ENCODE results near the gene ADAMTSL4.

ADAMTSL4 gene

DNA sequence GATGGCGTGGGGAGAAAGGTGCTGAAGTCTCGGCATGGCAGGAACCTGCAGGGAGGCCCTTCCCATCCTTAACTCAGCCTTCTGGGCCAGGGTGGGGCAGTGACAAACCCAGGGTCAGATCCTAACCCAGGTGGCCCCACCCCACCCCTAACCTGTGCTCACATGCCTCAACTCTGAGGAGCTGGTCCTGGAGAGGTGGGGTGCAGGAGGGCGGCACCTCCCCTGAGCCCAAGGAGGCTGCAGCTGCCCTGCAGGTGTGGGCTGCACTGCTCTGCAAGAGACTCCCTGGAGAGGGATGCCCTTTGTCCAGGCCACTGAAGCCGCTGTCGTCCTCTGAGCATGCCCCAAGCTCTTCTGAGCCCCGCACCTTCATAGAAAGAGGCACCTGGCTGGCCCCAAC, 15.2 kb upstream of the ADAMTSL4 start:
- DNase-seq (ENCODE audit: low read depth in 1 of 2, low spot score in 1 of 2), result no peak

DNA sequence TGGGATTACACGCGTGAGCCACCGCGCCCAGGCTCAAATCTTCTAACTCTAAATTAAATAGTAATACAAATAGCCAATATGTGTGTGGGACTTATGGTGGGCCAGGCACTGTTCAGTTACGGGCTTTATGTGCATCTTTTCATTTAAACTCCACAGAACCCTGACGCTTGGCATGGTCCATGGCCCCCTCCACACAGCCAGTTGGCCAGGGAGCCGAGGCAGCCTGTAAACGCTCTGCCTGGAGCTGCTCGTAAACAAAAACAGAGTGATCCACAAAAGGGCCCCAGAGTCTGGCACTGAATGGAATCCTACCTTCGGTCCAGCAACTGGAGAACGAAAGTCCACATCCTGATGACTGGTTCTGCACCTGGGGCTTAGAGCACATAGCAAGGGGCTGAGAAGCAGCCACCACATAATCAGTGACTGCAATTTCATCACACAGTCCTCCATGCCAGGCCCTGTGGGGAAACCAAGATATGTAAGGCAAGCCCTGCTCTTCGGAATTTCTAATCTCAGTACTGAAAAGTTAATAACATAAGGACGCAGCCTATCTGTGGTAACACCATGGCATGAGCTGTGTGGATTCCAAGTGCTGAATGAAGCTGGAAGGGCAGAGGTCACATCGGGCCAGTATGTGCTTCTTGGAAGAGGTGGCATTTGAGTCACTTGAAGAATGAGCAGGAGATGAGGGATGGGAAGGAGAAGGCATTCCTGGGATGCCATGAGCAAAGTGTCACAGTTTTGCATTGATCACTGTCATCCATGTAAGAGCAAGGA, 13.5 kb upstream of the ADAMTSL4 start:
- DNase-seq (ENCODE audit: low read depth in 1 of 2, low spot score in 1 of 2), result no peak

DNA sequence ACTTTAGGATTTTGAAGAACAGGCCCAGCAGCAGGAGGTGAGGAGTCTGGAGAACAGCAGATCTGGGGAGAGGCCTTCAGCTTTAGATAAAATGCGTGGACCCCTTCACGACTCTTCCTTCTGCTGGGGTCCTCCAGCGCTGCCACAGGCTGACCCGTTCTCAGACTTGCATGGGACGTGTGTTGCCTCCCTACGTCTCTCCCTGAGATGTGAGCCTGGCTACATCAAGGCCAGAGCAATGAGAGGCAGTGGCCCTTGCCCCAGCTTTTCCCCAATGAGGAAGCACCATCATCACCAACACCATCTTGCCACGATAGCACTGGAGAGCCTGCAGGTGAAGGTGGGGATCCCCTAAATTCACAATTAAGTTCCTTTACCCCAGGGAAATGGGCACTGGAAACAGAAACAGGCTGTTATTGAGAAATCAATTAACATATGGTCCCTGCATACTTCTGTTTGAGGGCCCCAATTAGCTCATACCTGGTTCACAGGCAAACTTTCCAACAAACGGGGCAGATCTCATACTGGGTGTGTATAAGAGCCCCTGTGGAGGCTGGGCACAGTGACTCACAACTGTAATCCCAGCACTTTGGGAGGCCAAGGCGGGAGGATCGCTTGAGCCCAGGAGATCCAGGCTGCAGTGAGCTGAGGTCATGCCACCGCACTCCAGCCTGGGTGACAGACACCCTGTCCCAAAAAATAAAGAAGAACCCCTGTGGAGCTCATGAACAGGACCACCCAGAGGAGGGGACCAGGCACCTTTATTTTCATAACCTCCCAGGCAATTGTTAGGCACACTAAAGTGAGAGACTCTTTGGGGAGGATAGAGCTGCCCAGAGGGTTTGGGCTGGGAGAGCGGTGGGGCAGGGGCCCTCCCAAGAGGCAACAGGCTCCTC, 12.1 kb upstream of the ADAMTSL4 start:
- no peak for DNase-seq (ENCODE audit: low read depth in 1 of 2, low spot score in 1 of 2)

DNA sequence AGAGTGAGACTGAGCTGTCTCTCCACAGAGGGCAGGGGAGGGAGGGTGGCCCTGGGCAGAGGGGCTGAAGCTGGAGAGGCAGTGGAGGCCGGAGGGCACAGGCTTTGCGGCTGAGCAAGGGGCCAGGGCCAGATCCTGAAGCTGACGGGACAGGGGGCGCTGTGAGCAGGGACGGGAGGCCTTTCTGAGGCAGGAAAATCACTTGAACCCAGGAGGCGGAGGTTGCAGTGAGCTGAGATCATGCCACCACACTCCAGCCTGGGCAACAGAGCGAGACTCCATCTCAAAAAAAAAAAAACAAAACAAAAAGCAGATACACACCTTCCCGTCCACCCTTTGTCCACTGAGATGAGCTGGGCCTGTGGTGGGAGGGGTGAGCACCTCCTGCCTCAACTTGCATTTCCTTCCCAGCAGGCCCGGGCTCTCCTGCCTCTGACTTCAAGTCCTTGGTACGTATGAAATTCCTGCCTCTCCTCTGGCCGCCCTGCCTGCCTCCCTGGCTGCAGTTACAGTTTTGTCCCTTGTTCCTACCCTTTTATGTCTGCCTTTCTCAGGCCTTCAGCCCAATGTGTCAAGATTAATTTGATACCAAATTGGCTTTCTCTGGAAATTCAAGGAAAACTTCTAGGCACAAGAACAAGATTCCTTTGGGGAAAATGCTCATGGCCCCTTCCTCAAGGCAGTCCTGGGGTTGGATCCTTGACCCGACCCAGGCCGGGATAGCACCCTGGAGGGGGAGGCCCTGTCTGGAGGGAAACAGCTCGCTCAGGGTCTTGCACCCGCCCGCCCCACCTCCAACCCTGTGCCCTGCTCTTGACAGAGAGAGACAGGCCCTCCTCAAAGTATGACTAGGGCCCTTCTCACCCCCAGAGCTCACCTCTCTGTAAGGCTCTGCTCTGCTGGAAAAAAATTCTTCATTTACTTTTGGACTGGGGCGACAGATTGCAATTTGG, 11.2 kb upstream of the ADAMTSL4 start:
- DNase-seq (ENCODE audit: low read depth in 1 of 2, low spot score in 1 of 2), result no peak

DNA sequence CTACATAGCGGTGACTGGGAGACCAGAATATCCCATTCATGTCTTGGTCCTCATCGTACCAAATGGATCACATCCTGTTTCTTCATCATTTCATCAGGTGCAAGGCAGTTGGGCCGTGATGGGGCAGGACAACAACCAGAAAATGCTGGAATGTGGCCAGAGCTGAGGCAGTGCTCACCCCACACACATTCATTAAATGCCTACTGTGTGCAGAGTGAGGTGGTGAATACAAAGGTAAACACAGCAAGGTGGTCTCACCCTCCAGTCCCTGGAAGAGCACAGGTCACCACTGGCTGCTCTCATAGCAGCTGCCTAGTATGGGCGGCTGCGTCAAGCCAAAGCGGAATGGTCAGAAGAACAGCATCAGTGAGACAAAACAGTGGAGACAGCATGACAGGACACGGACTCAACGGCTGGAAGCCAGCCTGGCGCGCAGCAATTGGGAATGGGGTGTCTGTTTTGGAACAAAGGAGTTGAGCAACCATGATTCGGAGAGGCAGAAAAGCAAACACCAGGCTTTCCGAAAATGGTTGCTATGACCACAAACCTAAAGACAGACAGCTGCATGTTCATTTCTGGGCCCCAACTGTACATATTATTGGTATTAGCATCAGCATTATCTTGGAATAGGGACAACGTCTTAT, 5.6 kb upstream of the ADAMTSL4 start:
- no peak for DNase-seq (ENCODE audit: low read depth in 1 of 2, low spot score in 1 of 2)

DNA sequence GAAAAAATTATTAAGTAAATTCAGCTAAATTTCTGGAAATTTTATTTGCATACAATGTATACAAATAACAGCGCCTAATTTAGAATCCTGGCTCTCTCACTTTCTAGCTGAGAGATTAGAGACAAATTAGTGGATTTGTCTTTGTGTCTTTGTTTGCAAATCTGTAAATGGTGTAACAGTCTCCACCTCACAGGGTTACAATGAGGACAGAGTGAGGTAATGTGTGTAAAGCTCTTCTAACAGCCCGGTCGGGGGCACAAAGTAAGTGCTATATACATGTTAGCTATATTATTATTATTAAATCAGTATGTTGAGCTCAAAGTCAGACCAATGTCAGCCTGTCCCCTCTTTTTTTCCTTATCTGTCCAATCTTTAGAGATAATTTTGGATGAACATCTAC, 5.0 kb upstream of the ADAMTSL4 start:
- no peak for DNase-seq (ENCODE audit: low read depth in 1 of 2, low spot score in 1 of 2)

DNA sequence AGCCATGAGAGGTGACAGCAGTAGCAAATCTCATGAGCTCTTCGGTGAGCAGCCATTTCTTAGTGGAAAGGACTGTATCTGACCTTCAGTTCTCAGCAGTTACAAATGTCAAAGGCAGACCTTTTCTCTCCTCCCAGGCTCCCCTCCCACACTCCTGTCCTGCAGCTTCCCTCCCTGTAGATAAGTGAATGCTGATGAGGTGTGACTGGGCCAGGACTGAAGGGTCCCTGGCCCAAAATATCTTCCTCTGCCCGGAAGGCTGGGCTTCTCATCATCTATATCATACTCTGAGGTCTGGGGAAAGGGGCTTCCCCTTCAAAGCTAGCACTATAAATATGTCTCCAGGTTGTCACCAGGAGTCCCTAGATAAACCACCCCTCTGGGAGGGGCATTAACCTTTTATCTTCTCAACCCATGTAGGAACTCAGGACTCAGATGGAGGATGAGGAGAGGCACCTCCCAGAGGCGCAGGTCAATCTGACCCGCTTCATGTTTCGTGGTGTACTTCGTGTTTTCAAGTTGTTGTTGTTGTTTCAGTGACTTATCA, 3.6 kb upstream of the ADAMTSL4 start:
- no peak for DNase-seq (ENCODE audit: low read depth in 1 of 2, low spot score in 1 of 2)

DNA sequence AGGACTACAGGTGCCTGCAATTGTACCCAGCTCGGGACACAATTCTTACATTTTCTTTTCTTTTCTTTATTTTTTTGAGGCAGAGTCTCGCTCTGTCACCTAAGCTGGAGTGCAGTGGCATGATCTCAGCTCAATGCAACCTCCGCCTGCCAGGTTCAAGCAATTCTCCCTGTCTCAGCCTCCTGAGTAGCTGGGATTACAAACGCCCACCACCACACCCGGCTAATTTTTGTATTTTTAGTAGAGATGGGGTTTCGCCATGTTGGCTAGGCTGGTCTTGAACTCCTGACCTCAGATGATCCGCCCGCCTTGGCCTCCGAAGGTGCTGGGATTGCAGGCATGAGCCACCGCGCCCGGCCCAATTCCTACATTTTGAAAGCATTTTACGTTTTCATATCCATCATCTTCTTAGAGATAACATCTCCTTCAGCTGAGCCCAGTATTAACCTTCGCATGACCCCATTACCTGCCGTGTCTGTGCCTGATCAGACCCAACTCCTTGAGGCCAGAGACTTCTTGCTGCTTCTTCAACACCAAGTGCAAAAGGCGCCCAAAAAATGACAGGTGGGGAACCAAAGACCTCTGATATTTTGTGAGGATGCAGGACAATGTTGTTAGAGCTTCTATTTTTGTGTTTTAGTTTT, 2.8 kb upstream of the ADAMTSL4 start:
- DNase-seq (ENCODE audit: low read depth in 1 of 2, low spot score in 1 of 2), result no peak

DNA sequence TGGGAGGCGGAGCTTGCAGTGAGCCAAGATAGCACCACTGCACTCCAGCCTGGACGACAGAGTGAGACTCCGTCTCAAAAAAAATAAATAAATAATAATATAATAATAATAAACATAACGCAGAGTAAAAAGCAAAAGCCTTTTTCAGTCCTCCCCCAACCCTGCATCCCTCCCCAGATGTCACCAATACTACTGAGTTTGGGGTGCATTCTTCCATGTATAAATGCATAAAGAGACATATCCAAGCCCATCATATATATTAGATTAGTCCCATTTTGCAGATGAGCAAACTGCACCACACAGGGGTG, 930 bp upstream of the ADAMTSL4 start:
- no peak for DNase-seq (ENCODE audit: low read depth in 1 of 2, low spot score in 1 of 2)

DNA sequence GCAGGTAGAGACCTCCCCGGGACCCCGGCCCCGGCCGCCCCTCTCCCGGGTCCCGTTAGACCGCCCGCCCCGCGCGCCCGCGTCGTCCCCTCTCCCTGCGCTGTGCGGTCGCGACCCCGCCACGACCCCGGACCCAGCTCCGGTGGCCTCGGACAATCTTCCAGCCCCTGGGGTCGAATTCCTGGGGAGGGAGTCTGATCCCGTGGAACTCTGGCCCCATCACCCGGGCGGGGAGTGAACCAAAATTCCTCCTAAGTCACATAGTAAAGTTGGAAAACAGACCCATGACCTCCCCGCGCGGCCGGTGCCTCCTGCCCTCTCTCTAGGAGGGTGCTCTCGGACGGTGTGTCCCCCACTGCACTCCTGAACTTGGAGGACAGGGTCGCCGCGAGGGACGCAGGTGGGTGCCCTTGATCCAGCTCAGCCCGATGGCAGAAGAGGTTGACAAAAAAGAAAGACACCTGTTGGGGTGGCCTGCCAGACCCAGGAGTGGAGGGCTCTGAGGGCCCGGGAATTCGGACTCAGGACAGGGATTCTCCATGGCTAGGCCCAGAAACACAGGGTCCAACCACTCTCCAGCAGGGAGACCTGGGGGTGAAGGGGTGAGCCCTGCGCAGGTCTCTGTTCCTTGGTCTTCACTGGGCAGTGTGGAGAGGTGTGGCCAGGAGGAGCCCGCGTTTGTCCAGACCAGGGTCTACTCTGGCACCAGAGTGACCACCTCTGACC, 451 bp downstream of the ADAMTSL4 start:
- no peak for DNase-seq (ENCODE audit: low read depth in 1 of 2, low spot score in 1 of 2)

DNA sequence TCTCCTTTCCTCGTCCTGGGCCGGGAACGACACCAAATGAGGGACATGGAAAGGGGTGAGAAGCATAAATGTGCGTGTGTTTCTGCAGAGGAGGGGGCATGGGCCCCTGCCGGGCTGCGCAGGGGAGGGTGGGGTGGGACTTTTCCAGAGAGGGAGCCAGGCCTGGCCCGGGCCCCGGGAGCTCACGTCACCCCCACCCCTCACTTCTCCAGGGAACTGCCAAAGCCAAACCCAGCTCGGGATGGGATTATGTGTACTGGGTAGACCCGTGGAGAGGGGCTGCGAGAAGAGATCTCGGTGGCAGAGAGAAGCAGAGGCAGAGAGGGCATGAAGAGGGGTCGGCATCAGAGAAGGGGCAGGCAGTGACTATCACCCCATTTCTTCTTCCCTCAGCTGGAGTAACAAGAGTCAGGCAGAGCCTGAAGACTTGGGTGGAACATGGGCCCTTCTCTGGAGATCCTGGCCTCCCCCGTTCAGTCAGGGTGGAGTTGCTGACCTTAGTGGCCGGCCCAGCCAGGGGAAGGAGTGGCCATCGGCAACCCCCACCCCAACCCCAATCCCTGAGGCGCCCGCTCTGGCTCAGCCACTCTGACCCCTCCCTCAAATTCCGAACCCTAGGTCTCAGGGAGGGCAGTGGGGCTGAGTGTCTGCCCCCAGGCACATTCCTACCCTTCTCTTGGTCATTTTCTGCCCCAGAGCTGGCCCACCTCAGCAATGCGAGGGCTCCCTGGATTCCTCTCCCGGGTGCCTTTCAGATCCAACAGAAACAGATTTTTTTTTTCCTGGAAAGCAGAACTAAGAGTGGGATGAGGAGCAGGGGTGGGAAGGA, 1.2 kb downstream of the ADAMTSL4 start:
- DNase-seq (ENCODE audit: low read depth in 1 of 2, low spot score in 1 of 2), result no peak

DNA sequence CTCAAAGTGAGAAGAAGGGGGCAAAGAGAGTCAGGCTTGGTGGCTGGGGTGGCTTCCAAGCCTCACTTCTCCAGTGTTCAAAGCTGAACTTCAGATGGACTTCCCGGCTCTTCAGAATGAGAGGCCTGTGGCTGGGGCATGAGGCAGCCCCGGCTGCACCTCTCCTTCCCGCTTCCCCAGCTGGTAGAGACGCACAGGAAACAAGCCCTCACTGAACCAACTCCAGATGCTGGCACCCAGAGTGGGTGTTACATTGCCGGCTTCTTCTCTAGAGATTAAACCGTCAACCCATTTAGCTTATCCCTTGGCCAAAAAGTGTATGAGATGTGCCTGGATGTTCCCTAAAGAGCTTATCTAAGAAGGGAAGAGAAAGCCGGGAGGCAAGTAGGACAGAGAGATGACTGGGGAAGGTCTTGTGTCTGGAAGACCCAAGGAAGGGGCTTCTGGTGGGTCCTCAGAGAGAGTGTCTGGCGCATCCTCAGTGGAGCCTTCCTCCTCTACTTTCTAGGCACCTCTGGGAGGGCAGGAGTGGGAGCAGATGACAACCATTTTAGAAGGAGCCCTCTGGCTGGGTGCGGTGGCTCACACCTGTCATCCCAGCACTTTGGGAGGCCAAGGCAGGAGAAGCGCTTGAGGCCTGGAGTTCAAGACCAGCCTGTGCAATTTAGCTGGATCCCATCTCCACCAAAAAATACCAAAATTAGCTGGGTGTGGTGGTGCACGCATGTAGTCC, 2.0 kb downstream of the ADAMTSL4 start:
- DNase-seq (ENCODE audit: low read depth in 1 of 2, low spot score in 1 of 2), result no peak

DNA sequence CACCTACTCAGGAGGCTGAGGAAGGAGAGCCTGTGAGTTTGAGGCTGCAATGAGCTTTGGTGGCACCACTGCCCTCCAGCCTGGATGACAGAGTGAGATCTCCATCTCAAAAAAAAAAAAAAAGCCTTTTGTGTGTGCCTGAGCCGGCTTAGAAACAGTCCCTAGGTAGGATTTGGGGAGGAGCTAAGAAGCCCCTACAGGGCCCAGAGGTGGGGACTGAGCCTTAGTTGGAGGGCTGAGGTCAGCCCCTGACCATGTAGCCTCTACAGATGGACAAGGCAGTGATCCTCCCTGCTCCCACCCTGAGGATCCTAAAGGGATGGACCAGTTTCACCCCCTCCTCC, 2.5 kb downstream of the ADAMTSL4 start:
- no peak for DNase-seq (ENCODE audit: low read depth in 1 of 2, low spot score in 1 of 2)

DNA sequence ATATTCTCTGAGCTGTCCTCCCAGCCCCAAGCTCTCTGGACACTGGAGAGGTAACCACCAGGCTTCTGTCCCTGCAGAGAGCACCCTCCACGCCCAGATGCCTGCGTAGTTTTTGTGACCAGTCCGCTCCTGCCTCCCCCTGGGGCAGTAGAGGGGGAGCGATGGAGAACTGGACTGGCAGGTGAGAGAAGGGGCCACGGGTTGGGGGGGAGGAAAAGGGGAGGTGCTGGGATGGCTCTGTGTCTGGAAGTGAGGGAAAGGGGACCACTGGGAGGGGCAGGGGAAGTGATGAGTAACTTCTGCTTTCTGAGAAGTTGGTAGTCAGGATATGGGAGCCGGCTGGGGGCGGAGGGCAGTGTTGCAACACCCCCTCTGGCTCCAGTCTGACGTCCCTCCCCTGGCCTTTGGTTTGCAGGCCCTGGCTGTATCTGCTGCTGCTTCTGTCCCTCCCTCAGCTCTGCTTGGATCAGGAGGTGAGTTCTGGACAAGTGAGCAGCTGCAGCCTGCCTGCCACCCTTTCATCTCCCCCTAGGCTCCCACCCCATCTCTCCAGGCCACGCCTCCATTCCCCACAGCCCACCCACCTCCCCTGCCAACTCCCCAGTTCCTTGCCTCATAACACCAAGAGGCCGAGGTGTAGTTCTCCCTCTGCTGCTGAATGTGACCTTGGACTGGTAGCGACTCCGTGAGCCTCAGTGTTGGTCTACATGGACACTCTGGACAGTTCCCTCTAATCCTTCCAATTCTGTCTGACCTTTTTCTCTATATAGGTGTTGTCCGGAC, 3.1 kb downstream of the ADAMTSL4 start:
- DNase-seq (ENCODE audit: low read depth in 1 of 2, low spot score in 1 of 2), result no peak

DNA sequence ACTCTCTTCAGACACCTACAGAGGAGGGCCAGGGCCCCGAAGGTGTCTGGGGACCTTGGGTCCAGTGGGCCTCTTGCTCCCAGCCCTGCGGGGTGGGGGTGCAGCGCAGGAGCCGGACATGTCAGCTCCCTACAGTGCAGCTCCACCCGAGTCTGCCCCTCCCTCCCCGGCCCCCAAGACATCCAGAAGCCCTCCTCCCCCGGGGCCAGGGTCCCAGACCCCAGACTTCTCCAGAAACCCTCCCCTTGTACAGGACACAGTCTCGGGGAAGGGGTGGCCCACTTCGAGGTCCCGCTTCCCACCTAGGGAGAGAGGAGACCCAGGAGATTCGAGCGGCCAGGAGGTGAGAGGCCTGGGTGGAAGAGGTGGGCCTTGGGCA, 3.7 kb downstream of the ADAMTSL4 start:
- DNase-seq (ENCODE audit: low read depth in 1 of 2, low spot score in 1 of 2), result no peak

DNA sequence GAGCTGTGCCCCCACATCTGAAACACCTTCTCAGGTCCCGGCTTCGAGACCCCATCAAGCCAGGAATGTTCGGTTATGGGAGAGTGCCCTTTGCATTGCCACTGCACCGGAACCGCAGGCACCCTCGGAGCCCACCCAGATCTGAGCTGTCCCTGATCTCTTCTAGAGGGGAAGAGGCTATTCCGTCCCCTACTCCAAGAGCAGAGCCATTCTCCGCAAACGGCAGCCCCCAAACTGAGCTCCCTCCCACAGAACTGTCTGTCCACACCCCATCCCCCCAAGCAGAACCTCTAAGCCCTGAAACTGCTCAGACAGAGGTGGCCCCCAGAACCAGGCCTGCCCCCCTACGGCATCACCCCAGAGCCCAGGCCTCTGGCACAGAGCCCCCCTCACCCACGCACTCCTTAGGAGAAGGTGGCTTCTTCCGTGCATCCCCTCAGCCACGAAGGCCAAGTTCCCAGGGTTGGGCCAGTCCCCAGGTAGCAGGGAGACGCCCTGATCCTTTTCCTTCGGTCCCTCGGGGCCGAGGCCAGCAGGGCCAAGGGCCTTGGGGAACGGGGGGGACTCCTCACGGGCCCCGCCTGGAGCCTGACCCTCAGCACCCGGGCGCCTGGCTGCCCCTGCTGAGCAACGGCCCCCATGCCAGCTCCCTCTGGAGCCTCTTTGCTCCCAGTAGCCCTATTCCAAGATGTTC, 4.3 kb downstream of the ADAMTSL4 start:
- DNase-seq (ENCODE audit: low read depth in 1 of 2, low spot score in 1 of 2), result no peak

DNA sequence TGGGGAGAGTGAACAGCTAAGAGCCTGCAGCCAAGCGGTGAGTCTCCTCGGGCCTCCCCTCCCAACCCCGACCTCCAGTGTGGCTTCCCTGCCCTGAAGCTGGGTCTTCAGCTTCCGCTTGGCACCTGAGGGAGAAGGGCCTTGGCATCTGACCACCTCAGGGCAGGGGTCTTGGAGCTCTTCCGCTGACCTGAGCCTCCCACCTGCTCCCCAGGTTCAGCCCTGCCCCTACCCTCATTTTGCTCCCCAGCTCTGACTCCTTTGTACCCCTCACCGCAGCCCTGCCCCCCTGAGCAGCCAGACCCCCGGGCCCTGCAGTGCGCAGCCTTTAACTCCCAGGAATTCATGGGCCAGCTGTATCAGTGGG, 4.9 kb downstream of the ADAMTSL4 start:
- DNase-seq (ENCODE audit: low read depth in 1 of 2, low spot score in 1 of 2), result no peak

Data from activated T-helper 1 cell treated with anti-CD3 and anti-CD28 coated beads, Interleukin-2, amount 50 U/mL, for 16 hours (primary cell).